Gastrocnemius medialis (tissue), 4 donors: ENCODE measurements around the gene TSSC4.

Experiments used
- POLR2A ChIP-seq, 2 donors: fragments of 450-650 bp; IDR thresholded peaks; one replicate each; pipeline ENCODE4 v1.6.1; 2017; ENCODE audit warnings: antibody characterized with exemption in 2 of 2, mild to moderate bottlenecking in 2 of 2, moderate library complexity in 2 of 2
- TF ChIP-seq, protein P1 (sequence below), 5 experiments: fragments of 450-650 bp in 3 of 5; fragments of 200-600 bp in 2 of 5; sonication (generic) in 2 of 5; IDR thresholded peaks in 4 of 5; conservative IDR thresholded peaks in 1 of 5; 1 replicate in 4 of 5; 2 replicates in 1 of 5; pipeline ENCODE4 v1.5.1; 2016 to 2019; ENCODE audit warnings: antibody characterized with exemption in 5 of 5, mild to moderate bottlenecking in 3 of 5, moderate library complexity in 3 of 5

- no peak for TF ChIP-seq POLR2A (IDR thresholded peaks at IDR 0.05)
- TF ChIP-seq, protein P1, sequence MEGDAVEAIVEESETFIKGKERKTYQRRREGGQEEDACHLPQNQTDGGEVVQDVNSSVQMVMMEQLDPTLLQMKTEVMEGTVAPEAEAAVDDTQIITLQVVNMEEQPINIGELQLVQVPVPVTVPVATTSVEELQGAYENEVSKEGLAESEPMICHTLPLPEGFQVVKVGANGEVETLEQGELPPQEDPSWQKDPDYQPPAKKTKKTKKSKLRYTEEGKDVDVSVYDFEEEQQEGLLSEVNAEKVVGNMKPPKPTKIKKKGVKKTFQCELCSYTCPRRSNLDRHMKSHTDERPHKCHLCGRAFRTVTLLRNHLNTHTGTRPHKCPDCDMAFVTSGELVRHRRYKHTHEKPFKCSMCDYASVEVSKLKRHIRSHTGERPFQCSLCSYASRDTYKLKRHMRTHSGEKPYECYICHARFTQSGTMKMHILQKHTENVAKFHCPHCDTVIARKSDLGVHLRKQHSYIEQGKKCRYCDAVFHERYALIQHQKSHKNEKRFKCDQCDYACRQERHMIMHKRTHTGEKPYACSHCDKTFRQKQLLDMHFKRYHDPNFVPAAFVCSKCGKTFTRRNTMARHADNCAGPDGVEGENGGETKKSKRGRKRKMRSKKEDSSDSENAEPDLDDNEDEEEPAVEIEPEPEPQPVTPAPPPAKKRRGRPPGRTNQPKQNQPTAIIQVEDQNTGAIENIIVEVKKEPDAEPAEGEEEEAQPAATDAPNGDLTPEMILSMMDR (IDR thresholded peaks at IDR 0.05 in 4 of 5, conservative IDR thresholded peaks at IDR 0.05 in 1 of 5): no peak
These were observed 14.6 kb downstream of the TSSC4 start for GRCh38 chr11:2415171-2415570.
